Esophagus squamous epithelium (tissue), 4 donors: ENCODE data around the gene SAMM50.

ENCODE experiments used
- CTCF ChIP-seq, 6 experiments: fragments of 450-650 bp in 4 of 6; fragments of 200-600 bp in 2 of 6; sonication (generic) in 2 of 6; IDR thresholded peaks; one replicate each; pipeline ENCODE4 v1.5.1; 2016 to 2019; ENCODE audit warnings: antibody characterized with exemption in 6 of 6, mild to moderate bottlenecking in 4 of 6, moderate library complexity in 4 of 6
- POLR2A ChIP-seq, 4 donors: fragments of 450-650 bp; IDR thresholded peaks; one replicate each; pipeline ENCODE4 v1.6.1; 2017; ENCODE audit warnings: antibody characterized with exemption in 4 of 4, mild to moderate bottlenecking in 4 of 4, moderate library complexity in 3 of 4

GRCh38 chr22:44002324-44002723 is 47.1 kb downstream of the SAMM50 start:
- no peak for TF ChIP-seq CTCF (IDR thresholded peaks at IDR 0.05)
- no peak for TF ChIP-seq POLR2A (IDR thresholded peaks at IDR 0.05)
